HG03520 (cell line): ENCODE measurements around the gene ANO2.
"Not testable (repeated sequence)": the region's sequence is repeated elsewhere in the genome, so short reads cannot be mapped to it uniquely, and the experiment has no call there.

Experiments
- ATAC-seq: cut with Tn5 transposase; IDR thresholded peaks from one replicate; pipeline ENCODE4 v1.9.1; 2021; ENCODE audit warnings: mild to moderate bottlenecking, moderate library complexity; ENCODE audit not compliant: unreplicated experiment

Gene ANO2

DNA sequence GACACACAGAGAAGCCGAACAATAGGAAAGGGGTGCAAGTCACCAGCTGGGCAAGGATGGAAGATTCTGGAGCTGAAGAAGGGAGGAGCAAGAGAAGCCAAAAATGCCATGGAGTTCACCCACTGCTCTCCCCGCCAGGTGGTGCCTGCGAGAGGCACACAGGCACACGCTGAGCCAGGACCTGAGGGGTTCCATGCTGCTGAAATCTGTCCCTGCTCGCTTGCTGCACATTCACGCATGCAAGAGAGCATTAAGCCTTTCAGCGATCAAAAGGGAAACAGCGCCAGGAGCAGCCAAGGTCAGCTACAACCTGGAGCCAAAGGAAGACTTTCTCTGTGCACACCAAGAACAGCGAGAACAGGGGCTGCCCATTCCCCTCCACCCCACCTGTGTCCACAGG lies 104.1 kb downstream of the ANO2 start:
- no peak for ATAC-seq

- ATAC-seq = no peak
Measured at GRCh38 chr12:5830111-5830510, 114.9 kb downstream of the ANO2 start.

- no peak for ATAC-seq
Measured at GRCh38 chr12:5827591-5827990, 117.5 kb downstream of the ANO2 start.

DNA sequence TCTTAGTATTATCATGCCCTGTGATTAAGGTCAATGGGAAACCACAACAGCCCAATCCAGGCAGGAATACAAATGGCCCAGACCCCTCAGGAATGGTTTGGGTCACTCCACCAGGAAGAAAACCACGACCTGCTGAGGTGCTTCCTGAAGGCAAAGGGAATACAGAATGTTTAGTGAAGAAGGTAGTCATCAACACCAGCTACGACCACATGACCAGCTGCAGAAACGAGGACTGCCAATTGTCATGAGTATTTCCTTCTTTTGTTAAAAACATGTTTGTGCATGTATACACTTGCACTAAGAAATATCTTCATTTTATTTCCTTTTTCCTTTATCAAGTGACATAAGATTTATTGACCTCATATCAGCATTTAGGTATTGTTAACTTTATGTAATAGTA lies 119.3 kb downstream of the ANO2 start:
- not testable (repeated sequence) for ATAC-seq

DNA sequence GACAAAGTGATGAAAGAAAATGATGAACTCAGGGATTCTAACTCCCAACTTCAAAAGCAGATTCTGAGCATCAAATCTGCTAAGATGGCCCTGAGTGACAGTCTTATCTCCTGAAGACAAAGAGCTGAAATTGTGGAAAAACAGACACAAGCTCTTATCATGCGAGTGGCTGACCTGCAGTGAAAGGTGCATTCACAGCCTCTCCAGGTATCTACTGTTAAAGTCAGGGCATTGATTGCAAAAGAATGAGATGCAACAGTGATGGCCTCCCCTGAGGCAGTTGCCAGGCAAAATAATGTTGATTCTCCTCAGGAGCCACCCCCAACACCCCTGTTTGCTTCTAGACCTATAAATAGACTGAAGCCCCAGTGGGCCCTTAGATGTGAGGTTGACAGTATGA lies 126.2 kb downstream of the ANO2 start:
- ATAC-seq = not testable (repeated sequence)

DNA sequence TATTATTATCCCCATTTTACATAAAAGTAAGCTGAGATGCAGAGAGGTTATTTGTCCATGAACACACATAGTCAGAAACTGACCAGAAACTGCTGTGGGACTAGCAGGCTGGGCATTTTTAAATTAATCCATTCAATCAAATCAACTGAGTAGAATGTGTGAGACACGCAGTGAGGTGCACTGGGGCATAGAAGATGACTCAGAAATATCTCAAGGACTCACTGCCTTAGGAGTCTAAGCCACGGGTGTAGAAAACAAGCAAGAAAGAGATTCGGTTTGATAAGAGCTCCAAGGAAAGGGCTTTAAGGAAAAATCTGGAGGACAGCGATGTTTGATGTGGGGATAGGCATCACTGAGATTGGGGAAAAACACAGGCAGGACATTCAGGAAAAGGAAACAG lies 127.8 kb downstream of the ANO2 start:
- no peak for ATAC-seq

GRCh38 chr12:5809586-5809985 lies 135.5 kb downstream of the ANO2 start:
- no peak for ATAC-seq

GRCh38 chr12:5808981-5809380 lies 136.1 kb downstream of the ANO2 start:
- no peak for ATAC-seq

GRCh38 chr12:5807514-5808219 lies 137.4 kb downstream of the ANO2 start:
- no peak for ATAC-seq

- ATAC-seq = no peak
Measured at GRCh38 chr12:5807090-5807414, 138.0 kb downstream of the ANO2 start.

DNA sequence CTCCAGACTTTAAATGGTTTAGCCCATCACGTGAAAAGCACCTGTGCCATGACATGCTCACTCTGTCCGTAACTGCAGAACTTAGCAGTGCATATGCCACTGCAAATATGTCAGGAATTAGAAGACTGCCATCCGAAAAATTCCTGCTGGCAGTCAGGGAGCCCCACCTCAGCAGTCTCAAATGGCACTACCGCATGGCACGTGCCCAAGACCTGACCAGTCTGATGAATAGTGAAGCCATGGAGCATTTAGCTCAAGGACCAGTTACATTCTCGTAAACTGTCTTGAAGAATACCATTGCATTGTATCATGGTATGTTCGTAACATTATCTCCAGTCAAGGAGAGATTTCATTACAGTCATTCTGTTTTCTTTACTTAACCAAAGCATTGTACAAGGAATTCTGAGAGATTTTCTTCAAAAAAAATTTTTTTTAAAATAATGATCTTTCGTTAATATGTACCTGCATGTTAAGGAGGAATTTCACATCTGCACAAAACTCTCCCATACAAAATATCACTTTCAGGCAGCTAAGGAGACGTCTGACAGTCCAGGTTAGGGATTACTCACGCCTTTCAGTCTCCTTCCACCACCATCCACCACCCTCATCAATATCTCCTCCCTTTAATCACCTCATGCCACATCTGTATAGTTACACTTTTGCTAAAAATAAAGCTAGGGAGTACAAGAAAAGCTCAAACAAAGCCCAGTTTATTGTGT lies 138.5 kb downstream of the ANO2 start:
- no peak for ATAC-seq

DNA sequence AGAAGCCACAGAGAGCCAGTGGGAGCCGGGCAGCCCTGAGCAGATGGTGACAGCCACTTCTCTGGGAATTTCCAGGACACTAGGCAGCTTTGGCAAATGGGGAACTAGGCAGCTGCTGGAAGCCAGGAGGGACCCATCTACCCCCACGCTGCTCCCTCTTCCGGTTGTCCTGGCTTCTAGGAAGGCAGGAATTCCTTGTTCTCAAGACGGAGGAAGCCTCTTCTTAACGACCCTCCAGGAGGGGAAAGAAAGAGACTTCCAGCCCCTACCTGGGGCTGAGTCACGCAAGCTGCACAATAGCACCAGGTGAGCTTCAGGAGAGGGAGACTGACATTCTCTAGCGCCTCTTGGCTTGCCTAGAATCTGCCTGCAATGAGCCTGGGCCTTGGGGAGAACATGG lies 141.5 kb downstream of the ANO2 start:
- no peak for ATAC-seq

GRCh38 chr12:5798242-5799015 lies 146.6 kb downstream of the ANO2 start:
- ATAC-seq = no peak

GRCh38 chr12:5797661-5798060 lies 147.4 kb downstream of the ANO2 start:
- ATAC-seq = no peak

GRCh38 chr12:5796959-5797225 lies 148.2 kb downstream of the ANO2 start:
- no peak for ATAC-seq

- ATAC-seq = no peak
Measured at GRCh38 chr12:5796171-5796958, 148.7 kb downstream of the ANO2 start.

DNA sequence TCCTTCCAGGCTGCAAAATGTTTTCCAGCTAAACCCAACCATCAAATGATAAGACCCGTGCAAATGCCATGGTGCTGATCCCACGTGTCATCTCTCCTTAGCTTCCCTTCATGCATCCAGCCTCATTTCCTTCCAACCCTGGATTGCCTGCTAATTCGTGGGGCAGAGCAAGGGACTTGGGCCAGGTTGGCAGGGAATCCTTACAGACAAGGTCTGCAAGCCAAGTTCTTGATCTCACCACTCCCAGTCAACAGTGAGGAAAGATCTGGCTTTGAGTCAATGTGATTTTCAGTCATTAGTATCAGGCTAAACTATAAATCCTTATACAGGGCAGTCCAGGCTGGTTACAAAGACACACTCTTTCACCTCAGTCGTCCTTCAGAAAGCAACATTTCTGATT lies 150.9 kb downstream of the ANO2 start:
- no peak for ATAC-seq

DNA sequence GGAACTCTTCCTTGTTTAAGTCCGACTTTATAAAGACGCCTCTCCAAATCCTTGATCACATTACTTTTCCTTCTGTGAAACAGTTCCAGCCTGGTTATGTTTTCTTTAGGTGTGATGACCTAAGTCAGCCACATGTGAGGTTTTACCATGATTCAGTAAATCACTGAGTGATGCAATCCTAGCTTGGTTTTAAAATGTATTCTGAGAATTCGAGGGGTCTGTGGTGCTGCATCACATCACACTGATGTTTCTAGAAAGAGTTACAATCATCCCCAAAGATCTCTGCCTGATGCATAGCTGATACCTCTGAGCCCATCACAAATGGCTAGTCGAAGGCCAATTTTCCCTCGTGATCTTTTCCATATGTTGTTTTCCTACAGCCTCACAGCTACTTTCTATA lies 152.7 kb downstream of the ANO2 start:
- no peak for ATAC-seq

DNA sequence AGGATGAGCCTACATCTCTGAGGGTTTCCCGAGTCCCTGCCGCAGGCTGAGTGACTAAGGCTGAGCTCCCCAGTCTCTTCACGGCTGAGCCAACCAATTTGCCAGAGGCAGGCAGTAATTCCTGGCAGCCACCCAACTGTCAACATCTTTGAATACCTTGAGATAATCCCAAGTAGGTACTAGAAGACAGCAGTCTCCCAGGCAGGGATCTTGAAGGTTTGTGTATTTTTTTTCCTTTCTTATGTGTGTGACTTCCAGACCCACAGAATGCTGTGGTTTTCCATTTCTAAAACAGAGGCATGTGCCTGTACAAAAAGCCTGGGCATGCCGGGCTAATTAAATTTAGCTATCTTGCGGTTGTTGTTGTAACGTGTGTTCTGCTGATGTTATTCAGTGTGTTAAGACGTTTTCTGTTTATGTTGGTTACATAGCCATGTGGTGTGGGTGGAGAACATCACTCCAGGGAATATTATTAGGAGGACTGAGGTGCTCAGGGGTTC lies 155.5 kb downstream of the ANO2 start:
- ATAC-seq = no peak

DNA sequence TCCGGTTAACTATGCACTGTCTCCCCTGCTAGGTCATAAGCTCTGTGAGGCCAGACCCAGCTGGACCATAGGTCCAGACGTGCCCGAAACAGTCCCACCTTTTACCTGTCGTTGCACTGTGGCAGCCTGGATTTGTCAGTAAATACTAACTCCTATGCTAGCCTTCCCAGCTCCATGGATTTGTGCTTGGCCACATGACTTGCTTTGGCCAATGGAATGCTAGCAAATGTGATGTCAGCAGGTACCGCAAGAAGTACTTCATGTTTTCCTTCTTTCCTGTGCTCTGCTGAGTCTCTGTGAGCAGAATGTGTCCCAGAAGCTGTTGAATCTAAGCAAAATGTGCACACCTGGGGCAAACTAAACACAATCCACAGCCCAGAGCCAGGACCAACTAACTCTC lies 157.2 kb downstream of the ANO2 start:
- no peak for ATAC-seq

DNA sequence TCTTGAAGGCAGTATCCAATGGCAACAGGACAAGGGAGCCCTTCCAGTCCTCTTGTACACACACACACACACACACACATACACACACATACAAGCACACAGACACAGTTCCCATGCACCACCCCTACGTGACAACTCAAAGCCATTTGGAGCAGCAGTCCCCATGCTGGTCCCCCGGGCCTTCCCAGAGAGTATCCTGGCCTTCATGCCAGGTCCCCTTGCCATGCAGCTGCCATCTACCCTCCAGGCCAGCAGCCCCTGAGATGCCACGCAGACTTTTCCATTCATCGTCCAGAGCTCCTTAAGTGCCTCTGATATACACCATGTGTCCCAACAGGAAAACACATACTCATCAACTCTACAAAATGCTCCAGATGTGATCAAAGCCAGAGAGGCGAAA lies 159.5 kb downstream of the ANO2 start:
- no peak for ATAC-seq
